H9 (cell line): Measurements from ENCODE around the gene TUT4. TPM values are rescaled to one million over a fixed set of nuclear protein-coding genes. Genes with fewer than 3 reads are reported as not detected.

Experiments
- DNase-seq: peaks from one replicate; pipeline ENCODE4 v3.0.0-alpha.2; 2017
- H2AFZ ChIP-seq: one replicate; pipeline ENCODE4 v1.6.1; 2013; ENCODE audit warnings: mild to moderate bottlenecking, low read length, control low read depth, moderate library complexity
- H2AK5ac ChIP-seq: 2 replicates; pipeline ENCODE4 v1.6.1; 2013; ENCODE audit warnings: low read length, control low read depth, mixed read lengths; ENCODE audit not compliant: insufficient read length
- H2BK120ac ChIP-seq: one replicate; pipeline ENCODE4 v1.6.1; 2013; ENCODE audit warnings: low read depth, mild to moderate bottlenecking, low read length, control low read depth, inconsistent platforms; ENCODE audit not compliant: poor library complexity, severe bottlenecking
- H2BK12ac ChIP-seq: 2 replicates; pipeline ENCODE4 v1.6.1; 2013; ENCODE audit warnings: low read length, control low read depth, mixed read lengths, low read depth; ENCODE audit not compliant: insufficient read length
- H2BK15ac ChIP-seq: 2 replicates; pipeline ENCODE4 v1.6.1; 2013; ENCODE audit warnings: low read depth, low read length, control low read depth
- H2BK20ac ChIP-seq: one replicate; pipeline ENCODE4 v1.6.1; 2013; ENCODE audit warnings: low read depth, mild to moderate bottlenecking, low read length, control low read depth, inconsistent platforms; ENCODE audit not compliant: poor library complexity, severe bottlenecking
- H2BK5ac ChIP-seq: 2 replicates; pipeline ENCODE4 v1.6.1; 2013; ENCODE audit warnings: low read length, control low read depth, mixed read lengths; ENCODE audit not compliant: insufficient read length
- H3K14ac ChIP-seq: 2 replicates; pipeline ENCODE4 v1.6.1; 2013; ENCODE audit warnings: low read length, control low read depth; ENCODE audit not compliant: insufficient read depth
- H3K18ac ChIP-seq: 2 replicates; pipeline ENCODE4 v1.6.1; 2013; ENCODE audit warnings: low read depth, mild to moderate bottlenecking, mixed read lengths, low read length, control low read depth; ENCODE audit not compliant: insufficient read length
- H3K23ac ChIP-seq: 2 replicates; pipeline ENCODE4 v1.6.1; 2013; ENCODE audit warnings: low read length, control low read depth, mixed read lengths, low read depth; ENCODE audit not compliant: insufficient read length
- H3K23me2 ChIP-seq: 2 replicates; pipeline ENCODE4 v1.6.1; 2013; ENCODE audit warnings: low read depth, mild to moderate bottlenecking, mixed read lengths, low read length, control low read depth; ENCODE audit not compliant: insufficient read length, poor library complexity, severe bottlenecking
- H3K27ac ChIP-seq: 2 replicates; pipeline ENCODE4 v1.5.1; 2013; ENCODE audit warnings: low read length, control low read depth, mixed read lengths, low read depth; ENCODE audit not compliant: insufficient read length
- H3K27me3 ChIP-seq: 2 replicates; pipeline ENCODE4 v1.6.1; 2013; ENCODE audit warnings: low read length, control low read depth, inconsistent platforms; ENCODE audit not compliant: insufficient read depth
- H3K4ac ChIP-seq: 2 replicates; pipeline ENCODE4 v1.6.1; 2013; ENCODE audit warnings: low read depth, mild to moderate bottlenecking, control low read depth, inconsistent platforms, low read length, moderate library complexity
- H3K4me1 ChIP-seq: 2 replicates; pipeline ENCODE4 v1.6.1; 2013; ENCODE audit warnings: low read length, control low read depth, inconsistent platforms; ENCODE audit not compliant: insufficient read depth
- H3K4me2 ChIP-seq: 2 replicates; pipeline ENCODE4 v1.6.1; 2013; ENCODE audit warnings: low read length, control low read depth, mixed read lengths; ENCODE audit not compliant: insufficient read length, insufficient read depth
- H3K56ac ChIP-seq: 2 replicates; pipeline ENCODE4 v1.6.1; 2013; ENCODE audit warnings: low read depth, mild to moderate bottlenecking, mixed read lengths, low read length, control low read depth; ENCODE audit not compliant: insufficient read length
- H3K79me1 ChIP-seq: 2 replicates; pipeline ENCODE4 v1.6.1; 2013; ENCODE audit warnings: low read depth, mild to moderate bottlenecking, moderate library complexity, low read length, control low read depth, inconsistent platforms; ENCODE audit not compliant: insufficient read depth, poor library complexity, severe bottlenecking
- H3K79me2 ChIP-seq: 2 replicates; pipeline ENCODE4 v1.6.1; 2013; ENCODE audit warnings: low read length, control low read depth, inconsistent platforms; ENCODE audit not compliant: insufficient read depth
- H3K9ac ChIP-seq: 2 replicates; pipeline ENCODE4 v1.6.1; 2013; ENCODE audit warnings: low read length, control low read depth, mixed read lengths; ENCODE audit not compliant: insufficient read length; ENCODE audit errors: extremely low read depth
- H3K9me3 ChIP-seq: one replicate; pipeline ENCODE4 v1.6.1; 2013; ENCODE audit warnings: low read depth, low read length, inconsistent platforms; ENCODE audit not compliant: control insufficient read depth
- H3T11ph ChIP-seq: one replicate; pipeline ENCODE4 v1.6.1; 2013; ENCODE audit warnings: mild to moderate bottlenecking, low read length, control low read depth, inconsistent platforms
- H4K20me1 ChIP-seq: one replicate; pipeline ENCODE4 v1.6.1; 2013; ENCODE audit not compliant: control insufficient read depth, insufficient read length, insufficient read depth
- H4K5ac ChIP-seq: 2 replicates; pipeline ENCODE4 v1.6.1; 2013; ENCODE audit warnings: low read depth, mild to moderate bottlenecking, mixed read lengths, low read length, control low read depth; ENCODE audit not compliant: insufficient read length
- H4K8ac ChIP-seq: replicated peaks from 2 replicates; pipeline ENCODE4 v1.6.1; 2013; ENCODE audit warnings: low read length, control low read depth, mixed read lengths, low read depth; ENCODE audit not compliant: insufficient read length
- H4K91ac ChIP-seq: 2 replicates; pipeline ENCODE4 v1.6.1; 2013; ENCODE audit warnings: low read depth, mild to moderate bottlenecking, moderate library complexity, mixed read lengths, low read length, control low read depth; ENCODE audit not compliant: insufficient read length
- H3K27ac Mint-ChIP-seq, 3 experiments: 2 replicates in 2 of 3; 3 replicates in 1 of 3; pipeline ENCODE4 v1.8.0; 2020 to 2021; ENCODE audit warnings: mixed read lengths in 3 of 3, mild to moderate bottlenecking in 1 of 3, moderate library complexity in 1 of 3
- H3K27me3 Mint-ChIP-seq: 2 replicates; pipeline ENCODE4 v1.8.0; 2021; ENCODE audit warnings: low read depth, mild to moderate bottlenecking, moderate library complexity, mixed read lengths
- H3K36me3 Mint-ChIP-seq, 3 experiments: 2 replicates in 2 of 3; 3 replicates in 1 of 3; pipeline ENCODE4 v1.8.0; 2020 to 2021; ENCODE audit warnings: low read depth in 3 of 3, mixed read lengths in 3 of 3; ENCODE audit not compliant: insufficient read depth in 1 of 3
- H3K4me1 Mint-ChIP-seq, 2 experiments: 2 replicates each; pipeline ENCODE4 v1.8.0; 2020; ENCODE audit warnings: mixed read lengths in 2 of 2
- H3K4me3 Mint-ChIP-seq, 2 experiments: 2 replicates in 1 of 2; 3 replicates in 1 of 2; pipeline ENCODE4 v1.8.0; 2020 to 2021; ENCODE audit warnings: mild to moderate bottlenecking in 2 of 2, mixed read lengths in 2 of 2, moderate library complexity in 1 of 2
- H3K9me3 Mint-ChIP-seq, 2 experiments: 2 replicates in 1 of 2; 3 replicates in 1 of 2; pipeline ENCODE4 v1.8.0; 2020; ENCODE audit warnings: mild to moderate bottlenecking in 2 of 2, mixed read lengths in 2 of 2, moderate library complexity in 1 of 2
- CTCF ChIP-seq: fragments of 200-600 bp; sonication (generic); conservative IDR thresholded peaks from 3 replicates; pipeline ENCODE4 v1.8.0; 2021; ENCODE audit warnings: antibody characterized with exemption, mild to moderate bottlenecking
- WGBS: extraction: QIAGEN DNeasy Blood & Tissue Kit; methylation state at CpG from one replicate; pipeline ENCODE4 v1.1.7; 2013; ENCODE audit warnings: missing lambda C conversion rate, low lambda C conversion rate, mixed read lengths; ENCODE audit not compliant: insufficient read length; ENCODE audit errors: extremely low coverage; 5-methylcytosine and 5-hydroxymethylcytosine counted together
- total RNA-seq: library from RNA; stranded (reverse); gene quantifications from 2 replicates; pipeline ENCODE4 v1.2.1, GENCODE V29; 2021

Gene TUT4
- total RNA-seq, 1 experiment from 2014 or later, result 59.3 TPM

- no peak overlapping the region for H2BK15ac ChIP-seq
- no peak overlapping the region for H3K23ac ChIP-seq
- H2BK12ac ChIP-seq, result no peak overlapping the region
- Mint-ChIP-seq H3K9me3 (no peaks in the 10 kb centered on the region), H3K36me3 (peaks cover 0 to 26% (median 15%) of the 10 kb centered on the region in 3 experiments; a peak in 5 of 7 replicates), H3K27me3 (no peaks in the 10 kb centered on the region), H3K27ac (no peak overlapping the region), H3K4me3 (no peak overlapping the region), H3K4me1 (no peaks in the 10 kb centered on the region)
- H2AK5ac ChIP-seq, result no peak overlapping the region
- H3K4ac ChIP-seq, result no peak overlapping the region
- no peak overlapping the region for H4K8ac ChIP-seq
- no peak overlapping the region for H2BK5ac ChIP-seq
- no peak overlapping the region for H3K9ac ChIP-seq
- no peak overlapping the region for H3K4me2 ChIP-seq
- DNase-seq, result no peak
- no peak overlapping the region for H3T11ph ChIP-seq
- H3K79me1 ChIP-seq, result no peaks in the 10 kb centered on the region
- no peak overlapping the region for H2AFZ ChIP-seq
- H2BK120ac ChIP-seq, result no peak overlapping the region
- WGBS, result 100% methylated on average over 1 of the region's 2 CpGs
- H3K23me2 ChIP-seq, result no peaks in the 10 kb centered on the region
- H4K5ac ChIP-seq, result no peak overlapping the region
- no peaks in the 10 kb centered on the region for H4K20me1 ChIP-seq
- no peak overlapping the region for H3K14ac ChIP-seq
- H3K4me1 ChIP-seq, result no peaks in the 10 kb centered on the region
- H4K91ac ChIP-seq, result no peak overlapping the region
- H3K27me3 ChIP-seq, result no peaks in the 10 kb centered on the region
- TF ChIP-seq CTCF, result no peak
- H3K9me3 ChIP-seq, result no peaks in the 10 kb centered on the region
- H3K27ac ChIP-seq, result no peak overlapping the region
- no peak overlapping the region for H3K56ac ChIP-seq
- no peak overlapping the region for H3K18ac ChIP-seq
- H3K79me2 ChIP-seq, result no peaks in the 10 kb centered on the region
- no peak overlapping the region for H2BK20ac ChIP-seq
Measured at GRCh38 chr1:52479076-52479475, 73.8 kb downstream of the TUT4 start.
